Measurements from ENCODE around the gene GRIP2. TPM values are rescaled to one million over a fixed set of nuclear protein-coding genes. Genes with fewer than 3 reads are reported as not detected.

Gene GRIP2
- total RNA-seq, 1 donor = 1.7 TPM

DNA sequence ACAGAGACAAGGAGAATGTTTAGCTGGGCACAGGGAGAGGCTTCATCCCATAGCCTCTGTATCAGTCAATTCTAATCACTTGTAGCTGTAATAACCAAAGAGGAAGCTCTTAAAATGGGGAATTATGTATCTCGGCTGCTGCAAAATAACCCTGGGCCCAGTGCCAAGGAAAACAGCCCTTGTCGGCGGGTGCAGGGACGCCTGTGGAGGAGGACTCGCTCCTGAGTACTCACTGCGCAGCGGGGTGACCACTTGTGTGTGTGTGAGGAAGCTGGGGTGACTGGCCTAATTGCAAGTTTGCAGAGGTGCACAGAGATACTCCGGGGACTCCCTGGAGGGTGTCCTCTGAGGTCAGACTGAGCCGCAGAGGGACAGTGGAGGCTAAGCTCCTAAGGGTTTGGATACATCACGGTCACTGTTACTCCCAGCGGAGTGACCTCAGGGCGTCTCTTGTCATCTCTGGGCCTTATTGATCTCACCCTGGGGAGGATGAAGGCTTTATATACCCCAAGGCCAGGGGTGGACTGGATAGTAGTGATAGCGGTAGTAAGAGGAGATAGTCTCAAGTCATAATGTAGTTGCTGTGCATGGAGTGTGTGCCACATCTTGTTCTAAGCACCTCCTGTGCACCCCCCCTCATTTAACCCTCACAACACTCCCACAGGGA, 100.5 kb downstream of the GRIP2 start:
- no peak overlapping the region for H3K4me3 ChIP-seq (ENCODE audit: low read depth, low read length)
- peak; percentile 71 for DNase-seq (ENCODE audit: low read depth)
- TF ChIP-seq, protein P1, sequence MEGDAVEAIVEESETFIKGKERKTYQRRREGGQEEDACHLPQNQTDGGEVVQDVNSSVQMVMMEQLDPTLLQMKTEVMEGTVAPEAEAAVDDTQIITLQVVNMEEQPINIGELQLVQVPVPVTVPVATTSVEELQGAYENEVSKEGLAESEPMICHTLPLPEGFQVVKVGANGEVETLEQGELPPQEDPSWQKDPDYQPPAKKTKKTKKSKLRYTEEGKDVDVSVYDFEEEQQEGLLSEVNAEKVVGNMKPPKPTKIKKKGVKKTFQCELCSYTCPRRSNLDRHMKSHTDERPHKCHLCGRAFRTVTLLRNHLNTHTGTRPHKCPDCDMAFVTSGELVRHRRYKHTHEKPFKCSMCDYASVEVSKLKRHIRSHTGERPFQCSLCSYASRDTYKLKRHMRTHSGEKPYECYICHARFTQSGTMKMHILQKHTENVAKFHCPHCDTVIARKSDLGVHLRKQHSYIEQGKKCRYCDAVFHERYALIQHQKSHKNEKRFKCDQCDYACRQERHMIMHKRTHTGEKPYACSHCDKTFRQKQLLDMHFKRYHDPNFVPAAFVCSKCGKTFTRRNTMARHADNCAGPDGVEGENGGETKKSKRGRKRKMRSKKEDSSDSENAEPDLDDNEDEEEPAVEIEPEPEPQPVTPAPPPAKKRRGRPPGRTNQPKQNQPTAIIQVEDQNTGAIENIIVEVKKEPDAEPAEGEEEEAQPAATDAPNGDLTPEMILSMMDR (IDR thresholded peaks at IDR 0.05; ENCODE audit: insufficient read depth, low read depth, low read length) = no peak

Small RNA genes within 50 kb of the gene (small RNA-seq; reads per million reads assigned to genes)
- gene RNU6-905P = not detected

Other genes starting within 250 kb of the GRIP2 start
- gene SLC6A6, start 137.7 kb downstream of the GRIP2 start, total RNA-seq = 33.2 and 36.1 TPM in 2 replicates
- 13.8 and 13.9 TPM in 2 replicates for gene CCDC174, start 111.4 kb upstream of the GRIP2 start, total RNA-seq
- under 0.01 TPM in 1 of 2 replicates, not detected in the other for gene C3orf20, start 134.8 kb upstream of the GRIP2 start, total RNA-seq

All from fibroblast of villous mesenchyme (primary cell).